AG04450 (cell line): Measurements from ENCODE around the gene TXNRD2. TPM values are rescaled to one million over a fixed set of nuclear protein-coding genes. Genes with fewer than 3 reads are reported as not detected.

Source experiments
- CTCF ChIA-PET: fragments of 300-600, 350-600 bp; formaldehyde crosslinking; extraction: SDS; loops from one replicate; lab custom pipeline; 2022; ENCODE audit warnings: antibody characterized with exemption, inconsistent platforms; lab: Charles Lee
- POLR2A ChIA-PET: fragments of 350-600 bp; formaldehyde crosslinking; extraction: SDS; loops from one replicate; lab custom pipeline; 2021; ENCODE audit warnings: antibody characterized with exemption, inconsistent platforms; lab: Yijun Ruan, JAX
- DNase-seq: peaks from one replicate; pipeline ENCODE4 v3.0.0-alpha.2; 2011; ENCODE audit warnings: low read depth, low spot score
- H3K27ac ChIP-seq: one replicate; pipeline ENCODE4 v1.5.1; 2012; ENCODE audit warnings: low read depth, low read length, control low read depth
- H3K27me3 ChIP-seq: one replicate; pipeline ENCODE4 v1.6.0; 2012; ENCODE audit warnings: low read length; ENCODE audit not compliant: control insufficient read depth, insufficient read depth
- H3K4me3 ChIP-seq: 2 replicates; pipeline ENCODE4 v1.5.1; 2011; ENCODE audit warnings: mild to moderate bottlenecking, low read depth, low read length, control low read depth
- H3K9me3 ChIP-seq: 2 replicates; pipeline ENCODE4 v1.5.1; 2012; ENCODE audit warnings: low read length; ENCODE audit not compliant: control insufficient read depth, insufficient read depth
- CTCF ChIP-seq: IDR thresholded peaks from 2 replicates; pipeline ENCODE4 v1.5.1; 2011; ENCODE audit warnings: low read depth, low read length, control low read depth, inconsistent platforms
- polyA plus RNA-seq: library from polyadenylated mRNA; depleted of rRNA; stranded (reverse); fragments of >200 nt; gene quantifications from 2 replicates; pipeline ENCODE4 v1.2.3, GENCODE V29; 2011

TXNRD2 gene
- polyA plus RNA-seq, 1 experiment: 13.3 TPM

- TF ChIP-seq CTCF: no peak
- no peak overlapping the region for H3K27ac ChIP-seq
- POLR2A ChIA-PET: no interaction called here
- H3K9me3 ChIP-seq: peaks cover 2% of the 10 kb centered on the region
- CTCF ChIA-PET: interaction anchor here (1.8 kb wide), 1 partner anchor 58 kb away, joined by 6 read pairs; no protein-coding TSS in a partner anchor
- no peaks in the 10 kb centered on the region for H3K27me3 ChIP-seq
- no peak for DNase-seq
- peak overlapping the region; percentile 87 for H3K4me3 ChIP-seq
These were observed 89.3 kb downstream of the TXNRD2 start for GRCh38 chr22:19852177-19852781.

- no peaks in the 10 kb centered on the region for H3K27me3 ChIP-seq
- peak overlapping the region; percentile 31 for H3K27ac ChIP-seq
- no peak for TF ChIP-seq CTCF
- no peak overlapping the region for H3K4me3 ChIP-seq
- peaks cover 7% of the 10 kb centered on the region for H3K9me3 ChIP-seq
- DNase-seq: no peak
- ChIA-PET CTCF (interaction anchor here (1.8 kb wide), 1 partner anchor 59 kb away, joined by 6 read pairs; no protein-coding TSS in a partner anchor), POLR2A (no interaction called here)
These were observed 90.1 kb downstream of the TXNRD2 start for GRCh38 chr22:19851291-19852176.

GRCh38 chr22:19850763-19851109 lies 90.9 kb downstream of the TXNRD2 start:
- Histone ChIP-seq H3K27ac (no peak overlapping the region), H3K27me3 (no peaks in the 10 kb centered on the region), H3K4me3 (no peak overlapping the region), H3K9me3 (peaks cover 7% of the 10 kb centered on the region)
- TF ChIP-seq CTCF: no peak
- no peak for DNase-seq
- ChIA-PET POLR2A (no interaction called here), CTCF (interaction anchor here (1.8 kb wide), 1 partner anchor 59 kb away, joined by 6 read pairs; no protein-coding TSS in a partner anchor)

GRCh38 chr22:19849835-19850762 lies 91.5 kb downstream of the TXNRD2 start:
- CTCF ChIA-PET: interaction anchor here (1.8 kb wide), 1 partner anchor 60 kb away, joined by 6 read pairs; no protein-coding TSS in a partner anchor
- no peak overlapping the region for H3K27ac ChIP-seq
- no peaks in the 10 kb centered on the region for H3K27me3 ChIP-seq
- H3K4me3 ChIP-seq: no peak overlapping the region
- no peak for TF ChIP-seq CTCF
- H3K9me3 ChIP-seq: peaks cover 7% of the 10 kb centered on the region
- POLR2A ChIA-PET: interaction anchor here (0.6 kb wide), 1 partner anchor 459 kb away, joined by 7 read pairs; no protein-coding TSS in a partner anchor
- no peak for DNase-seq
